Amygdala (tissue), 56 donors: Measurements from ENCODE around the gene HAUS1.

Source experiments
- DNase-seq, 56 donors: peaks; one replicate each; lab custom pipeline; 2025; lab: John Stamatoyannopoulos, UW

HAUS1 gene, protein sequence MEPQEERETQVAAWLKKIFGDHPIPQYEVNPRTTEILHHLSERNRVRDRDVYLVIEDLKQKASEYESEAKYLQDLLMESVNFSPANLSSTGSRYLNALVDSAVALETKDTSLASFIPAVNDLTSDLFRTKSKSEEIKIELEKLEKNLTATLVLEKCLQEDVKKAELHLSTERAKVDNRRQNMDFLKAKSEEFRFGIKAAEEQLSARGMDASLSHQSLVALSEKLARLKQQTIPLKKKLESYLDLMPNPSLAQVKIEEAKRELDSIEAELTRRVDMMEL

DNA sequence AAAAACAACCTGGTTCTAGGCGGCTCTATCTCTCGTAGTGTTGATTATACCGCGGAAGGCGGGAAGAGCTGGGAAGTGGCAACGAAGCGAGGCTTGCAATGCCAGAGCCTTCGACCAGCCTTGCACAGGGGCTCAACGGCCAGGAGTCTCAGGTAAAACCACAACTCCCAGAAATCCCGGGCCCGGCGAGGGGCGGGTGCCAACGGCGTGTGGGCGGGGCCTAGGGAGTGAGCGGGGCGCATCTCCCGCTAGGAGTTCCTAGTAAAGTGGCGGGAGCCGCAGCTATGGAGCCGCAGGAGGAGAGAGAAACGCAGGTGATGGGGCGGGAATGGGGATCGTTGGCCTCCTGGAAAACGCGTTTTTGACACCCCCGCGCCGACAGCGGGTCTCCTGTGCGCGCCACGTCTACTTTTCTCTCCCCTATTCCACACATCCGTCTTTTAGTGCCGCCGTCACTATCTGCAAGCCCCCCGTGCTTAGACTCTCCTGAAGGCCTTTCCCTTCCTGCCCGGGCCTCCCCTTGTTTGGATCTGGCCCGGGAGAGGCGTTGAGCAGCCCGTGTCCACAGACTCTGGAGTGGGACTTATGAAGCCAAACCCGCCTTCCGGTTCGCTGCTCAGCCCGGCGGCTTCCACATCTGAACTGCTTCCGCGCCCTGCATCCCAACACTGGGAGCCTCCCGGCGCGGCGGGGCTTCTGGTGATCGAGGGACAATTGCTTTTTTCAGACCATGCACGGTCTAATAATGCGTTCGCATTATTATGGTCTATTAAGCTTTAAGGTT lies at the start of gene HAUS1:
TSS of gene HAUS1 (plus strand) at position 258 of the 784 bp plus-strand sequence. CDS start at position 285, 27 bp downstream.
- peak; percentile 51 to 94 (median 84) for DNase-seq

DNA sequence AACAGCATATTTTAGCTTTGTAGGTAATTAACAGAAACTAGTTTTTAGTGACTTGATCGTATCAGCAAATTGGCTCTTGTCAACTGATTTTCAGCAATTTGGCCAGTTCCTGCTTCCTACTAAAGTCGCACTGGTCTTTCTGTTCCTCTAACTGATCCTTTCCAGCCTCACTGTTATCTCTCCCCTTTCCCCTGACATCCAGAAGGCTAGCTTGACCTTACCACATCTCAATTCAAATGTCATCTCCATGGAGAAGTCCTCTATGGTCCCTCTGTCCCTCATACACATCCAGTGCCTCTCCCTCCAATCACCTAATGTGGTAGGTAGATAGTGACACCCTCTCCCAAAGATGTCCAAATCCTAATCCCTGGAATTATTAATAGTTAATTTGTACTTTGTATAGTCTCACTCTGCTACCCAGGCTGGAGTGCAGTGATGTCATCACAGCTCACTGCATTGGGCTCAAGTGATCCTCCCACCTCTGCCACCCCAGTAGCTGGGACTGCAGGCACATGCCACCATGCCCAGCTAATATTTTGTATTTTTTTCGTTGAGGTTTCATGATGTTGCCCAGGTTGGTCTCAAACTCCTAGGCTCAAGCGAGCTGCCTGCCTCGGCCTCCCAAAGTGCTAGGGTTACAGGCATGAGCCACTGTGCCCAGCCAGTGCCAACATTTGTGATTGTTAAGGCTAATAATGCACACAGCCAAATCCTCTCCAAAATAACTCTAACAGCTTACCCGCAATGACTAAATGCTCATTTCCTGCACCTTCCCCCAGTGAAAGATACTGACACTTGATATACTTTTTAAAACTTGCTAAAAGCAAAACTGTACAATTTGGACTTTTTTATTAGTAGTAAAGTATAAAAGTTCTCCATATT lies 49.0 kb upstream of the HAUS1 start:
- no peak for DNase-seq

DNA sequence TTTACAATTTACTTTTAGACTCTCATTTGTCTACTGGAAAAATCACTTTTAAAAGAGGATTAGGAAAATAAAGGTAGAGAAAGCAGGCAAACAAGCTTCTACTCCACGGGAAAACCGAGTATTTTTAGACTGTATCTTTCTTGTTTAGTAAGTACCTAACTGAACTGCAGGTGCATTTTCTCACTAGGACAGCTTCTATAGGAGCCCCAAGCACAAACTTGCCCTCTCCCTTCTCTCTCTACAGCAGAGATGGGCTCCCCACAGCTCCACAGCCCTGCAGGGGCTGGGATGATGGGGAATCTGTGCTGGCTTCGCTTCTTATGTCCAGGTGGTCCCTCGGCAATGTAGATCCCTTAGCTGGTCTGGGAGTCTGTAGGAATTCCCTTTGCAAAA lies 48.4 kb upstream of the HAUS1 start:
- DNase-seq = no peak

DNA sequence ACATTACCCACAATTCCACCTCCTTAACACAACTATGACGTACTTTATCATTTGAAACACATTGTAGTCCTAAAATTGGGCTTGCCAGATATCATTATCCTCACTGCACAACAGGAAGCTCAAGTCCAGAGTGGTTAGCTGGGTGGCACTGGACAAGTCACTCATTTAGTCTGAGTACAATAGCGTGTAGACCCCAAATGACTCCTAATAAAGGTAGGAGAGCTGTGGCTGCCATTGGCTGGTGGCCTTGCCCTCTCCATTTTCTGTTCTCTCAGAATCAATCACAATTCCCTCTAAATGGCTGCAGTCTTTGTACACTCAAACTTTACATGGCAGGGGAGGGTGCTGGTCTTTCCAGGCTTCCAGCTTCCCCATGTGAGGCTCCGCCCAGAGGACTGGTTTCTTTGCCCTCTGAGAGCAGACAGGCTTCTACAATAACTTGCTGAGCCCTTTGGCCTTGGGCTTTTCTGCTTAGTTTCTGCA lies 43.8 kb upstream of the HAUS1 start:
- DNase-seq = no peak

DNA sequence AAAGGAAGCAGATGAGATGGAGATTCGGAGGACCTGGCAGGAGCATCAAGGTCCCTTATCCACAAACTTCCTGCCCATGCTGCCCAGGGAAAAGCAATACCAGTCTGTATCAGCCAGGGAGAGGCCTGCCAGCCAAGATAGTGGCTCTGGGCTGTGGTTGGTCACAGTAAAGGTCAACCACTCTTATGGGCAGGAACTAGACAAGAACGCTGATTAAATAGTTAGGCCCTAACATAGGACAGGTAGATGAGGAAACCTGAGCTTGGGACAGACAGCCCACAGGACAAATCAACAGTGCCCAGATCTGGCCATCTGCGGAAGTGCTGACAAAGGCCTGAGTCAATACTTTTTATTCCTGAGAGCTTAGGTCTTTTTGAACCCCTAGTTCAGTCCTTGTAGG lies 42.8 kb upstream of the HAUS1 start:
- DNase-seq = no peak

DNA sequence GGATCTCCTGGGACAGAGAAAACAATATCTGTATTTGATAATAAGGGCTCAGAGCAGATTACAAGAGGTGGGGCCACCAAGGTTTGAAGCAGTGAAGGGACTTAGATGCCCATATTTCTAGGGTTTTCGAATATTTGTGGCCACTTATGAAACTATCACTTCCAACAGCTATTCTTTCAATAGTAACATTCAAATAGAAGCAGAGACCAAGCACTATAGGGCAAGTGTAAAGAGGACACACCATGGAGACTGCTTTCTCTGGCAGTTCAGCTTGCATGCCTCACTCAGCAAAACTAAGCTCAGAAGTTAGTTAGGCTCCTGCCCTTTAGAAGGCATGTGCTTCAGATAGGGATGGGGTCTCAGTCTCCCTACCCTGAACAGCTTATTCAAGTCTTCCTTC lies 42.4 kb upstream of the HAUS1 start:
- DNase-seq = no peak

DNA sequence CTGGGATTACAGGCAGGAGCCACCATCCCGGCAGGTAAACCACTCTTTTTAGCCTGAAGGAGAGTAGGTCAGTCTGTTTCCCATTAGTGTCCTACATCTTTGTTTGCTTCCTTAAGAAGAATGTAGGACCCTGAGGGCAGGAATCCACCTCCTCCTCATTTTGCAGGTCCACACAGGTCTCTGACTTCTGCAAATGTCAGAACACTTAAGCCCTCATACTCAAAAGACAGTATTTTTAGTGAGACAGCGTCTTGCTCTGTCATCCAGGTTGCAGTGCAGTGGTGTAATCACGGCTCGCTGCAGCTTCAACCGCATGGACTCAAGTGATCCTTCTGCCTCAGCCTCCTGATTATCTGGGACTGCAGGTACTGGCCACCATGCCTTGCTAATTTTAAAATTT lies 41.4 kb upstream of the HAUS1 start:
- DNase-seq = no peak

DNA sequence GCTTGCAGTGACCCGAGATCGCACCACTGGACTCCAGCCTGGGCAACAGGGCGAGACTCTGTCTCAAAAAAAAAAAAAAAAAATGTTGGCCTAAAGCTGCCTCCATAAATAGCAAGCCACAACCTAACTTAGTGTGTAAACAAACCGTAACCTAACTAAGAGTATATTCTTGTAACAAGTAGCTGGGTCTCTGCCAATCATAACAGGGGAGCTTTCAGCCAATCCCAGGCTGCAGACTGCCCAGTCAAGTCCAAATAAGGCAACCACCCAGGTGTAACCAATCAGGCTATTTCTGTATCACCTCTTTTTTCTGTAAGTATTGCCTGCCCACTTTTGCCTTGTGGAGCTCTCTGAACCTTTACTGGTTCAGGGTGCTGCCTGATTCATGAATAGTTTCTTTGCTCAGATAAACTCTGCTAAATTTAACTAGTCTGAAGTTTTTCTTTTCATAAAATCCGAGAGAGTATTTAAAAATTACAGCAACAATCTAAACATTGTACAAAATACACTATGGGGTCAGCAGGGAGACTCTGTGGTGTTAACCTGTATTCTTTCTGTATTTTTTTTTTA lies 36.7 kb upstream of the HAUS1 start:
- no peak for DNase-seq

DNA sequence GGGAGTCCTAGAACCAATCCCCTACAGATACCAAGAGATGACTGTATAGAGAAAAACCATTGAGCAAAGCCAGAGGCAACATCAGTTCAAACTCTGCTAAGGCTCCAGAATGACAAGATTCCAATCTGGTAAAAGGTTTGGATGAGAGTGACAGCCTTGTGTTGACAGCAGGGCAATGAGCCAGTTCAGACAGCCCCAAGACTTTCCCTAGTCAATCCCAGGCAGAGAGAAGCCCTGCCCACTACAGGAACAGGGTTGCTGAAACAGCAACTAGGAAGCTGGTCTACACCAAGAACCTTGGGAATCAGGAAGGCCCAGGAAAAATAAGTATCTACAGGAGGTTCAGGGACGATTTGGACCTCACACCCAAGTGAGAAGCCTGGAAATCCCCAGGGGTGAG lies 35.4 kb upstream of the HAUS1 start:
- DNase-seq = no peak

DNA sequence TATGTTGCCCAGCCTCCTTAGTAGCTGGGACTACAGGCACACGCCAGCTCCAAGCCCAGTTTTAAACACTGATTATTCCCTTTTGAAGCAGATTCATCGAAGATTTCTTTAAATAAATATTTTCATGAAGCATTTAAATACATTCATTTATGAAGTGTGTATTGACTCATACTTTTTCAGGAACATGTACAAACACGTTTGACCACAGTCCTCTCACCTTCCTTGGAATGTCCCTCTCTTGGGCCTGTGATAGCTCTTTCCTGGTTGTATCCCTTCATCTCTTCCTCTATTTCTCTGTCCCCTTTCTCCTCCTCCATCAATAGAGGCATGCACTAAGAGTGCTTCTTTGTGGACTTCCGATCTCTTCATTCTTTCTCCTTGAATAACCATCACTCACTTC lies 34.7 kb upstream of the HAUS1 start:
- no peak for DNase-seq

DNA sequence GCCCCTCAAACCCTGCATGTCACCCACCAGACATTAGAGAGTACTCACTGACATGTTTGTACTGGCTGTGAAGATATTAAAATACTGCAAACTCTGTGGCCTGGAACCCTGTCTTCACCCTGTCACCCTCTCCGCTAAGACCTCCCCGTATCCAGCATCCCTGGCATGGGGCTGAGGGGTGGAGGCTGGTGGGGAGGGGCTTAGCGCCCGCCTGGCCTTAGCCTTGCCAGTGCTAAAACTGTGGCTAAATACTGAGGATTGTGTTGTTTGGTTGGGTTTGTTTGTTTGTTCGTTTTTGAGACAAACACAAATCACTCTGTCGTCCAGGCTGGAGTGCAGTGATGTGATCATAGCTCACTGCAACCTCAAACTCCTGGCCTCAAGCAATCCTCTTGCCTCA lies 34.0 kb upstream of the HAUS1 start:
- DNase-seq = no peak

DNA sequence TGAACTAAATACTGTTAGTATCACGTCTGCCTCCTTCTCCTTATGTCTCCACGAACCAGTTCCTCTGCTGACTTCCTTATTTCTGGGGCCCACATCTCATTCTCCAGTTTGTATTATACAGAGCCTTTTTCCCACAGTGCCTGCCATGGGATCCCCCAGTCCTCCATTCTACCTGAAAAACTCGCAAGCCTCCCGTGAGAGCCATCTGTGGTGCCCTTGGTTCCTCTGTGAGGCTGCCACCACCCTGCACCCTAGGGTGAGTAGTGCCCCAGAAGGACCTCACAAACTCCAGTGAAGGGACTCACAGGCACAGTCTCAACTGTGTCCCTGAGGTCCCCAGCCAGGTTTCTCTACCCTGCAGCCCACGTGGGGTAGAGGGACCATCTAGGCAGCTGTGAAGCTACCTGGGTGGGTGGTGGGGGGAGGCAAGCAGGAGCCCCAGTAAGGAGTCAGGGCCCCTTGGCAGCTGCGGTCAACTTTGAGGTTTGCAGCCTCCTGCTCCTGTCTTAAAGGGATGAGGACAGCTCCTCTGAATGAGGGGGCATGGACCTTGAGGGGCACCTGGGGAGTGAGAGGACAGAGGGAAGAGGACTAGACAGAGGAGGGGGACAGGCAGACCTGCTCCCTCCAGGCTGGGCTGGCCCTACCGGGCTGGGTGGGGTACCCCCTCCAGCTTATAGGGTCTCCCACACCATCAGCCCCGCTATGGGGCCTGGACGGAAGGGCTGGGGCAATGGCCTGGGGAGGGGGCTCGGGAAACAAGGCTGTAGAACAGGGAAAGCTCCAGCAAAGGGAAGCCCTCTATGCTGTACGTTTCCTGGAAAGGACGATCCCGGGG lies 33.2 kb upstream of the HAUS1 start:
- peak in 1 of 56 donors; percentile 4 for DNase-seq

DNA sequence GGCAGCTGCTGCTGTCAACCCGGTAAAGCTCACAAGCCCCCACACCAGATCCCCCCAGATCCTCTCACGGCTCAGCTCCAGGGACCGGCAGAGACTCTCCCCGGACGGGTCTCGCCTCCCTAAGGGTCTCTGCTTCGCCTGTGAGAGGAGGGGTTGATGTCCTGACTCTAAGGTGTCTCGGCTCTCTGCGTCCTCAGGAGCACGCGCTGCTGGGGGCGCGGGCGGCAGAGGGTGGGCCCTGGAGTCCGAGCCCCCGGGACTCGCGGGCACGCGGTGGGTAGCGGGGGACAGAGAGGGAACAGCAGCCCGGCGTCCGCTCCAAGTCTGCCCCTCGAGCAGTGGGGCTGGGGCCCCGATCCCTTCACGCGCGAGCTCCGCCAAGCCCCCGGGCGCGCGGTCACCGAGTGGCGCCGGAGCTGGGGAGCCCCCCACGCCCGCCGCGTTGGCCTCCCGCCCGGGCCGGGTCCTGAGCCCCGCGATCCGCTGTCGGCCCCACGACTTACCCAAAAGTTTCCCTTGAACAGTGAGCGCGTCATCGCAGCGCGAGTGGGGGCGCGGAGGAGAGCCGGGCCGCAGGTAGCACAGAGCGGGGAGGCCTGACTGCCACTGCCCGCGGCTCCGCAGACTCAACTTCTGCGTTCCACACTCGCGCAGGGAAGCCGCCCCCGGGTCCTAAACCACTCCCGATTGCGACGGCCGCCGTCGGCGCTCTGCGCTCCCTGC lies 32.4 kb upstream of the HAUS1 start, which contains the start of gene PSTPIP2:
TSS of gene PSTPIP2 (minus strand) at position 608 of the 723 bp plus-strand sequence. CDS start at position 536, 72 bp downstream.
- DNase-seq = peak in 16 of 56 donors; percentile 2 to 46 (median 20)

DNA sequence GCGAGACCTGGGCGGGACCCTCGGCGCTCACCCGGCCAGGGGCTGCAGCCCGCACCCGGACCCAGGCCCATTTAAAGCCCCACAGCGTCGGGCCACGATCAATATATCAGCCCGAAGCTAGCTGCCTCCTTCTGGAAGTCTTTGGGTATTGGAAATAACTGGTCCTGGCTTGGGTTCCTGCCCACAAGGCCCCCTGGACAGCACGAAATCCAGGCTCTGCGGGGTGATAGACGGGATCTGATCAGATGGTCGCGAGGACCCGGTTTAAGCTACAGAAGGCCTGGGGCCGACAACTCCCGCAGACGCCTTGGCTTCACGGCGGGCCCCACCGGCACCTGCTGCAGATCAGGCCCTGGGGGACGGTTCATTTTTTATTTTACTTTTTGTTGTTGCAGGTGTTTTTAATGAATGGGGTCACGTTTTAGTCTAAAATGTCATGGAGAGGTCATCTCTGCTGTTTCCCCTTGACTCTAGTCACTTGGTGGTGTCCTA lies 31.8 kb upstream of the HAUS1 start:
- no peak for DNase-seq

DNA sequence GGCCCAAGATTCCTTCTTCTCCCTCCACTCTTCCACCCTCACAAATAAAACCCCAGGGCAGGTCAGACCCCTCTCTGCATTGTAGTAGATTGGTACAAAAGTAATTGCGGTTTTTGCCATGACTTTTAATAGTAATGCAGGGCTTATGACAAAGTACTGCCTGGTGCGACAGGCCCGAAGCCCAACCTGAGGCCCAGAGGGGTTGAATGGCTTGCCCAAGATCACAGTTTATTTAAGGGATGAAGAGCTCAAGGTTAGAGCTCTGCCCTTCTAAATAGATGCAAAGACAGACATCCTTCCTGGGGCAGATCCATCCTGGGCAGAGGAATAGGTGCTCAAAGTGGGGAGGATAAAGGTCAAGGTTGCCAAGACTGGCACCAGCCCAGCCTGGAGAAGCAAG lies 31.2 kb upstream of the HAUS1 start:
- no peak for DNase-seq

DNA sequence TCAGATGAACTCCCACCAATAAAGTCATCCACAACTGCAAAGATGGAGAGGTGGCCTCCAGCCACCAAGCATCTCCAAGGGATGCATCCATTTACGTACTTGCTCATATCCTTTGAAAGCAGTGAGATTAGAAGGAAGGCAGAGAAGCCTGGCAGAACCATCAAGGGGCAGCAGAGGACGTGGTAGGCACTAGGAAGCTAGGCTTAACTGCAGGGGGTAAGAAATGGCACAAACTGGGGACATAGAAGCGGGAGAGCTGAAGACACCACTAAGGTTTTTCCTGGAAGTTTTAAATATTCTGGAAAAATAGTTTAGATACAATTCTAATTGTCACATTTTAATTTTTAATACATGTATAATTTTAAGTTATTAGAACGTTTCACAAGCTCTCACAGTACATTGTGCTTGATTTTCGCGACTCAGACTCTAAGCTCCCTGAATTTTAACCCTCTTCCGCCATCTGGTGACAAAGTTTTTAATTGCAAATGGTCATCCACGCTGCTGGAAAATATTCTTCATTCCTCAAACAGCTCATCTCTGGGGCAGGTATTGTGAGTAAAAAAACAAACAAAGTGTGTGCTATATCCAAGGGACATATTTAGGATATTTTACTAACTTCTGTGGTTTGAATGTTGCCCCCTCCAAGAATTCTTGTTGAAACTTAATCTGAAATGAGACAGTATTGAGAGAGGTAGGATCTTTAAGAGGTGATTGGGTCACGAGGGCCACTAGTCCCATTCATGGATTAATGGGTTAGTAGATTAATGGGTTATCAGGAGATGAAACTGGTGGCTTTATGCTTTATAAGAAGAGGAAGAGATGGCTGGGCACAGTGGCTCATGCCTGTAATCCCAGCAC lies 30.5 kb upstream of the HAUS1 start:
- peak in 14 of 56 donors; percentile 2 to 69 (median 12) for DNase-seq

DNA sequence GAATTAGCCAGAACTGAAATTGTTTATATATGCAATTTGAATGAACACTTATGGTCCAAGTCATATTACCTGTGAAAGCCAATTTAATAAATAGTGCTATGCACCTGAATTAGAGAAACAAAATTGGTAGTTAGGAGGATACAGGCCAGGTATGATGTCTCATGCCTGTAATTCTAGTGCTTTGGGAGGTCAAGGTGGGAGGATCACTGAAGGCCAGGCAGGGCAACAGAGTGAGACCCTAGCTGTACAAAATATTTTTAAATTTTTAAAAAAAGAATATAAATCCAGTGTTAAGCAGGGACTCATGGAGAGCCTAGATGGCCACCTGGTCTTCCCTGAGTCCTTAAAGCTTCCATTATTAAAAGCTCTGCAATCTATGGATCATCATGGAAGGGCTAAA lies 24.8 kb upstream of the HAUS1 start:
- no peak for DNase-seq

DNA sequence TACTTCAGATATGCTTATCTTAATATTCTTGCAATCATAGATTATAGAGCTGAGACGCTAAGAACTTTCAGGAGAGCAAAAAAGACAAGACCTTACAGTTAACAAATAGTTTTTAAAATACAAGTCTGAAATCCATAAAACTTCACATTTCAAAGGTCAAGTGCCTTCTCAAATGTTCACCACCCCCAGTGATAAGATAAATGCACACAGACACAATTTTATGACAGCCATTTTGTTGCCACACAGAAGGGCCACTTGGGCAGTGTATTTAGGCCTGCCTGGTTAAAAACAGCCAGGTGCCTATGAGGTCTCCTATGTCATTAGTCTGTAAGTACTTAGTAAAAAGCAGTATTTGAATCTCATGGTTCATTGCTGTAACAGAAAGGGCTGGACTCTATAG lies 24.0 kb upstream of the HAUS1 start:
- DNase-seq = no peak
